K562 (cell line): ENCODE data around the gene TIMM44. TPM values are rescaled to one million over a fixed set of nuclear protein-coding genes. Genes with fewer than 3 reads are reported as not detected.

Experiments
- ARID2 ChIP-seq: fragments of 450-650 bp; IDR thresholded peaks from 2 replicates; pipeline ENCODE4 v1.6.1; 2017; ENCODE audit warnings: antibody characterized with exemption, mild to moderate bottlenecking
- CCAR2 ChIP-seq: fragments of 200-400 bp; formaldehyde crosslinking; IDR thresholded peaks from 2 replicates; pipeline ENCODE4 v1.6.1; 2017; ENCODE audit warnings: mild to moderate bottlenecking, low read depth, low read length
- CXXC5 ChIP-seq: fragments of 250-450 bp; sonication (Bioruptor Pico); IDR thresholded peaks from 2 replicates; pipeline ENCODE4 v1.8.0; 2022; ENCODE audit warnings: inconsistent platforms, mild to moderate bottlenecking, moderate library complexity
- EGR1 ChIP-seq: fragments of 450-650 bp; conservative IDR thresholded peaks from 2 replicates; pipeline ENCODE4 v1.6.1; 2017; ENCODE audit warnings: mild to moderate bottlenecking
- EP400 ChIP-seq: fragments of 450-650 bp; IDR thresholded peaks from 2 replicates; pipeline ENCODE4 v1.6.1; 2017; ENCODE audit warnings: antibody characterized with exemption, mild to moderate bottlenecking, moderate library complexity
- EWSR1 ChIP-seq: fragments of 450-650 bp; IDR thresholded peaks from 2 replicates; pipeline ENCODE4 v1.6.1; 2018; ENCODE audit warnings: borderline replicate concordance, mild to moderate bottlenecking, low read depth, moderate library complexity; ENCODE audit not compliant: partially characterized antibody
- ILF3 ChIP-seq: fragments of 450-650 bp; IDR thresholded peaks from 2 replicates; pipeline ENCODE4 v1.6.1; 2018; ENCODE audit warnings: antibody characterized with exemption, mild to moderate bottlenecking, moderate library complexity, borderline replicate concordance
- ILK ChIP-seq: fragments of 450-650 bp; IDR thresholded peaks from 2 replicates; pipeline ENCODE4 v1.6.1; 2016; ENCODE audit warnings: missing genetic modification characterization, low read depth, mild to moderate bottlenecking, missing compliant biosample characterization, moderate library complexity, borderline replicate concordance
- KLF10 ChIP-seq: fragments of 250-450 bp; sonication (Bioruptor Pico); IDR thresholded peaks from 2 replicates; pipeline ENCODE4 v1.6.1; 2021; ENCODE audit warnings: matching md5 sums
- MCM5 ChIP-seq: fragments of 450-650 bp; IDR thresholded peaks from 2 replicates; pipeline ENCODE4 v1.6.1; 2016; ENCODE audit warnings: low read depth
- MCM7 ChIP-seq, 2 experiments: fragments of 450-650 bp; IDR thresholded peaks; 2 replicates each; pipeline ENCODE4 v1.6.1; 2016 to 2018
- NUFIP1 ChIP-seq: fragments of 450-650 bp; IDR thresholded peaks from 2 replicates; pipeline ENCODE4 v1.6.1; 2018; ENCODE audit not compliant: partially characterized antibody
- POLR2AphosphoS5 ChIP-seq: IDR thresholded peaks from 2 replicates; pipeline ENCODE4 v1.6.1; 2011; ENCODE audit warnings: mild to moderate bottlenecking, low read depth, low read length, moderate library complexity; ENCODE audit not compliant: control insufficient read depth, insufficient read depth
- PRPF4 ChIP-seq: fragments of 200-400 bp; formaldehyde crosslinking; IDR thresholded peaks from one replicate; pipeline ENCODE4 v1.6.1; 2017; ENCODE audit warnings: low read length, low read depth, mild to moderate bottlenecking; ENCODE audit not compliant: insufficient read depth, poor library complexity, severe bottlenecking
- SMAD3 ChIP-seq: fragments of 450-650 bp; formaldehyde crosslinking; conservative IDR thresholded peaks from 2 replicates; pipeline ENCODE4 v1.4.0; 2020; ENCODE audit warnings: mild to moderate bottlenecking
- SMC3 ChIP-seq: conservative IDR thresholded peaks from 2 replicates; pipeline ENCODE4 v1.6.1; 2011; ENCODE audit warnings: low read depth, low read length, improper control_type of control experiment; ENCODE audit not compliant: insufficient read depth
- SRSF7 ChIP-seq: fragments of 200-400 bp; formaldehyde crosslinking; optimal IDR thresholded peaks from 2 replicates; pipeline ENCODE3; 2017; ENCODE audit warnings: mild to moderate bottlenecking, low read depth, low read length
- ZBTB7A ChIP-seq: IDR thresholded peaks from 2 replicates; pipeline ENCODE4 v1.6.1; 2011; ENCODE audit warnings: low read depth, mild to moderate bottlenecking, low read length, moderate library complexity, borderline replicate concordance; ENCODE audit not compliant: control insufficient read depth
- ZFPM2 ChIP-seq: fragments of 250-450 bp; sonication (Bioruptor Pico); IDR thresholded peaks from 2 replicates; pipeline ENCODE4 v1.5.1; 2022; ENCODE audit warnings: mild to moderate bottlenecking
- ZNF175 ChIP-seq: fragments of 200-800 bp; sonication (Bioruptor generic); IDR thresholded peaks from 2 replicates; pipeline ENCODE4 v1.6.1; 2016; ENCODE audit warnings: low read depth, mild to moderate bottlenecking, missing genetic modification characterization, missing compliant biosample characterization
- ZNF444 ChIP-seq: fragments of 250-450 bp; sonication (Bioruptor Pico); IDR thresholded peaks from 2 replicates; pipeline ENCODE4 v1.4.0; 2020; ENCODE audit warnings: mild to moderate bottlenecking, moderate library complexity
- polyA plus RNA-seq, 8 experiments: library from polyadenylated mRNA; depleted of rRNA in 4 of 8; stranded (reverse) in 5 of 8; unstranded in 3 of 8; fragments of >200 nt; fragmentation: Nextera tagmentation in 2 of 8; fragmentation: Illumina TruSeq in 1 of 8; extraction: Ambion mirVana in 2 of 8; extraction: Trizol in 1 of 8; gene quantifications; 2 replicates each; pipeline versions ENCODE4 v1.2.1 to v1.2.3, GENCODE V29; 2011 to 2014; ENCODE audit warnings: inconsistent platforms in 1 of 8, missing spikeins in 1 of 8
- total RNA-seq, 7 experiments: library from RNA; depleted of rRNA in 6 of 7; stranded (reverse); fragments of >200 nt in 6 of 7; fragmentation: Illumina TruSeq in 2 of 7; extraction: Trizol in 2 of 7; gene quantifications; 2 replicates each; pipeline versions ENCODE4 v1.2.1 to v1.2.3, GENCODE V29; 2011 to 2021; ENCODE audit warnings: low replicate concordance in 1 of 7
- TF ChIP-seq, protein P1 (sequence below): fragments of 250-450 bp; sonication (Bioruptor Pico); IDR thresholded peaks from 2 replicates; pipeline ENCODE4 v1.8.0; 2022; ENCODE audit warnings: inconsistent platforms
- TF ChIP-seq, protein P2 (sequence below): sonication (generic); formaldehyde crosslinking; IDR thresholded peaks from 2 replicates; pipeline ENCODE4 v1.8.1; 2023; ENCODE audit warnings: mild to moderate bottlenecking, missing genetic modification reagents
- TF ChIP-seq, protein P3 (sequence below): fragments of 450-650 bp; IDR thresholded peaks from 2 replicates; pipeline ENCODE4 v1.6.1; 2016; ENCODE audit warnings: mild to moderate bottlenecking

The TIMM44 gene
- total and polyA plus RNA-seq, 9 of the 15 experiments (the other 6 are each of a cell fraction or from before 2014, with no cell fraction given): 10.3 to 231 (median 89.3) TPM

DNA sequence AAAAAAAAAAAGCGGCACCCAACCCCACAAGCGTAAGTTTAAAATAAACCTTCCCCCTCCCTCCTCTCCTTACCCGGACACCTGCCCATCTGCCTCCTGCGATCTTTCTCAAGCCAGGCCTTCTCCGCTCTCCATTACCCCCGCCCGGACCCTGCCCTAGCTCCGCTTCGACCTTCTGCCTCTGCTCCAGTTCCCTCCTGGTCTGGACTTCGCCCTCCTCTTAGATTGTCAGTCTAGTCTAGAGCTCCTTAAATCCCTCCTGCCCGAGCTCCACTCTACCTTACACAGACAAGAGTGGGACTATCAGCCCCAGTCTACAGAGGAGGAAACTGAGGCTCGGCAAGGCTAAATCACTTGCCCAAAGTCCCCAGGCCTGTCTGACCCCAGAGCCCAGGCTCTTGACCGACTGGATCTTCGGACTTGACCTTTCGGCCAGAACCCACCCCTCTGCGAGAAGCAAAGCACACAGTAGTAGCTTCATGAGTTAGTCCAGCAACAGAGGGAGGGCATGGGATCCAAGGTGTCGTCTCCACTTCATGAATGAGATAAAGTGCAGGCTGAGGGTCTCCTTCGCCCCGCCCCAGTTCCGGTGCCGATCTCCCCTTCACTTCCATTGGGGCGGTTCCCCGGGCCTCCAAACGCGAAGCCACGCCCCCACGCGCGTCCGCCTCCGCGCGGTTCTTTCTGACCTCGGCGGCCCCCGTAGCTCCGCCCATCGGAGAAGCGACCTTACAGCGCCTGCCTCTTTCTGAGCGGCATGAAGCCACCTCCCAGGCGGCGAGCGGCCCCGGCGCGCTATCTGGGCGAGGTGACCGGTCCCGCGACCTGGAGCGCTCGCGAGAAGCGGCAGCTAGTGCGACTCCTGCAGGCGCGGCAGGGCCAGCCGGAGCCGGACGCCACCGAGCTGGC is 23.6 kb downstream of the TIMM44 start, which contains the start of gene SNAPC2 (continued):
- TF ChIP-seq, protein P1, sequence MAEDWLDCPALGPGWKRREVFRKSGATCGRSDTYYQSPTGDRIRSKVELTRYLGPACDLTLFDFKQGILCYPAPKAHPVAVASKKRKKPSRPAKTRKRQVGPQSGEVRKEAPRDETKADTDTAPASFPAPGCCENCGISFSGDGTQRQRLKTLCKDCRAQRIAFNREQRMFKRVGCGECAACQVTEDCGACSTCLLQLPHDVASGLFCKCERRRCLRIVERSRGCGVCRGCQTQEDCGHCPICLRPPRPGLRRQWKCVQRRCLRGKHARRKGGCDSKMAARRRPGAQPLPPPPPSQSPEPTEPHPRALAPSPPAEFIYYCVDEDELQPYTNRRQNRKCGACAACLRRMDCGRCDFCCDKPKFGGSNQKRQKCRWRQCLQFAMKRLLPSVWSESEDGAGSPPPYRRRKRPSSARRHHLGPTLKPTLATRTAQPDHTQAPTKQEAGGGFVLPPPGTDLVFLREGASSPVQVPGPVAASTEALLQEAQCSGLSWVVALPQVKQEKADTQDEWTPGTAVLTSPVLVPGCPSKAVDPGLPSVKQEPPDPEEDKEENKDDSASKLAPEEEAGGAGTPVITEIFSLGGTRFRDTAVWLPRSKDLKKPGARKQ (CRISPR knock-in tag): no peak
- TF ChIP-seq ILF3: no peak
- TF ChIP-seq ZFPM2 (CRISPR knock-in tag): no peak
- TF ChIP-seq POLR2AphosphoS5: no peak
- TF ChIP-seq ILK (tag): no peak
- no peak for TF ChIP-seq PRPF4
- TF ChIP-seq MCM5: no peak
- TF ChIP-seq CCAR2: no peak
- TF ChIP-seq EGR1: peak; percentile 90
- TF ChIP-seq EWSR1: no peak
- no peak; the same call in 1 of the 2 replicates for TF ChIP-seq EP400
- no peak for TF ChIP-seq ZNF175 (CRISPR knock-in tag)
- TF ChIP-seq CXXC5 (CRISPR knock-in tag): peak; percentile 81
- TF ChIP-seq, protein P2, sequence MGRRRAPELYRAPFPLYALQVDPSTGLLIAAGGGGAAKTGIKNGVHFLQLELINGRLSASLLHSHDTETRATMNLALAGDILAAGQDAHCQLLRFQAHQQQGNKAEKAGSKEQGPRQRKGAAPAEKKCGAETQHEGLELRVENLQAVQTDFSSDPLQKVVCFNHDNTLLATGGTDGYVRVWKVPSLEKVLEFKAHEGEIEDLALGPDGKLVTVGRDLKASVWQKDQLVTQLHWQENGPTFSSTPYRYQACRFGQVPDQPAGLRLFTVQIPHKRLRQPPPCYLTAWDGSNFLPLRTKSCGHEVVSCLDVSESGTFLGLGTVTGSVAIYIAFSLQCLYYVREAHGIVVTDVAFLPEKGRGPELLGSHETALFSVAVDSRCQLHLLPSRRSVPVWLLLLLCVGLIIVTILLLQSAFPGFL (CRISPR knock-in tag): no peak
- TF ChIP-seq SMC3: no peak
- TF ChIP-seq ZNF444 (CRISPR knock-in tag): no peak
- no peak for TF ChIP-seq SRSF7
- no peak for TF ChIP-seq MCM7 (IDR thresholded peaks at IDR 0.05)
- TF ChIP-seq, protein P3, sequence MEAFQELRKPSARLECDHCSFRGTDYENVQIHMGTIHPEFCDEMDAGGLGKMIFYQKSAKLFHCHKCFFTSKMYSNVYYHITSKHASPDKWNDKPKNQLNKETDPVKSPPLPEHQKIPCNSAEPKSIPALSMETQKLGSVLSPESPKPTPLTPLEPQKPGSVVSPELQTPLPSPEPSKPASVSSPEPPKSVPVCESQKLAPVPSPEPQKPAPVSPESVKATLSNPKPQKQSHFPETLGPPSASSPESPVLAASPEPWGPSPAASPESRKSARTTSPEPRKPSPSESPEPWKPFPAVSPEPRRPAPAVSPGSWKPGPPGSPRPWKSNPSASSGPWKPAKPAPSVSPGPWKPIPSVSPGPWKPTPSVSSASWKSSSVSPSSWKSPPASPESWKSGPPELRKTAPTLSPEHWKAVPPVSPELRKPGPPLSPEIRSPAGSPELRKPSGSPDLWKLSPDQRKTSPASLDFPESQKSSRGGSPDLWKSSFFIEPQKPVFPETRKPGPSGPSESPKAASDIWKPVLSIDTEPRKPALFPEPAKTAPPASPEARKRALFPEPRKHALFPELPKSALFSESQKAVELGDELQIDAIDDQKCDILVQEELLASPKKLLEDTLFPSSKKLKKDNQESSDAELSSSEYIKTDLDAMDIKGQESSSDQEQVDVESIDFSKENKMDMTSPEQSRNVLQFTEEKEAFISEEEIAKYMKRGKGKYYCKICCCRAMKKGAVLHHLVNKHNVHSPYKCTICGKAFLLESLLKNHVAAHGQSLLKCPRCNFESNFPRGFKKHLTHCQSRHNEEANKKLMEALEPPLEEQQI: no peak
- no peak for TF ChIP-seq SMAD3 (CRISPR knock-in tag)
- no peak for TF ChIP-seq KLF10 (CRISPR knock-in tag)
- no peak for TF ChIP-seq ARID2
- no peak for TF ChIP-seq NUFIP1
- TF ChIP-seq ZBTB7A: peak; percentile 90
